ENCODE data around the gene TRMT10C. TPM values are rescaled to one million over a fixed set of nuclear protein-coding genes. Genes with fewer than 3 reads are reported as not detected.
"Not testable (repeated sequence)": the region's sequence is repeated elsewhere in the genome, so short reads cannot be mapped to it uniquely, and the experiment has no call there.

The TRMT10C gene
- total and polyA plus RNA-seq, 9 of the 15 experiments (the other 6 are each of a cell fraction or from before 2014, with no cell fraction given), result 48.6 to 106 (median 63.9) TPM

- TF ChIP-seq, protein P1, sequence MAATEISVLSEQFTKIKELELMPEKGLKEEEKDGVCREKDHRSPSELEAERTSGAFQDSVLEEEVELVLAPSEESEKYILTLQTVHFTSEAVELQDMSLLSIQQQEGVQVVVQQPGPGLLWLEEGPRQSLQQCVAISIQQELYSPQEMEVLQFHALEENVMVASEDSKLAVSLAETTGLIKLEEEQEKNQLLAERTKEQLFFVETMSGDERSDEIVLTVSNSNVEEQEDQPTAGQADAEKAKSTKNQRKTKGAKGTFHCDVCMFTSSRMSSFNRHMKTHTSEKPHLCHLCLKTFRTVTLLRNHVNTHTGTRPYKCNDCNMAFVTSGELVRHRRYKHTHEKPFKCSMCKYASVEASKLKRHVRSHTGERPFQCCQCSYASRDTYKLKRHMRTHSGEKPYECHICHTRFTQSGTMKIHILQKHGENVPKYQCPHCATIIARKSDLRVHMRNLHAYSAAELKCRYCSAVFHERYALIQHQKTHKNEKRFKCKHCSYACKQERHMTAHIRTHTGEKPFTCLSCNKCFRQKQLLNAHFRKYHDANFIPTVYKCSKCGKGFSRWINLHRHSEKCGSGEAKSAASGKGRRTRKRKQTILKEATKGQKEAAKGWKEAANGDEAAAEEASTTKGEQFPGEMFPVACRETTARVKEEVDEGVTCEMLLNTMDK (IDR thresholded peaks at IDR 0.05; ENCODE audit: borderline replicate concordance, insufficient read depth, low read depth, low read length, poor library complexity, severe bottlenecking), result no peak
- no peak for TF ChIP-seq MTA2 (IDR thresholded peaks at IDR 0.05; ENCODE audit: low read depth)
- no peak for TF ChIP-seq XRCC3 (IDR thresholded peaks at IDR 0.05)
- no peak for TF ChIP-seq HDAC1 (IDR thresholded peaks at IDR 0.05)
- TF ChIP-seq IRF9 (tag; IDR thresholded peaks at IDR 0.05), result no peak
- TF ChIP-seq RFX5 (IDR thresholded peaks at IDR 0.05; ENCODE audit: low read depth, low read length), result no peak
- no peak for TF ChIP-seq ZNF175 (CRISPR knock-in tag; IDR thresholded peaks at IDR 0.05; ENCODE audit: low read depth)
These were observed 41.1 kb downstream of the TRMT10C start (continued) for GRCh38 chr3:101602731-101603130.

- no peak overlapping the region for H3K4me3 ChIP-seq
- BruUV-seq (replicated peaks), result no TSS peak
- no peaks in the 10 kb centered on the region for H3K4me1 ChIP-seq (replicated peaks in 1 of 2; ENCODE audit: control insufficient read depth in 2 of 2, insufficient read depth in 2 of 2, low read length in 2 of 2)
- H3K9me3 ChIP-seq (replicated peaks; ENCODE audit: control insufficient read depth, insufficient read depth, low read depth, low read length), result 0 out of 2 replicates have a peak, but pooled peaks cover 2% of the 10 kb centered on the region
- no peaks in the 10 kb centered on the region for H3K79me2 ChIP-seq (ENCODE audit: control insufficient read depth, insufficient read depth, low read length)
- no peaks in the 10 kb centered on the region for H3K27me3 ChIP-seq (ENCODE audit: control insufficient read depth in 2 of 2, insufficient read depth in 2 of 2, low read length in 2 of 2)
- H2AFZ ChIP-seq (ENCODE audit: low read depth, low read length), result no peak overlapping the region
- no peak for FAIRE-seq
- no peak overlapping the region for H3K4me2 ChIP-seq (ENCODE audit: insufficient read depth, low read length)
- peaks cover 5% of the 10 kb centered on the region; the same call in 1 of the 3 replicates for H3K36me3 ChIP-seq (ENCODE audit: control insufficient read depth, insufficient read depth, low read length)
- in situ Hi-C loops (cut with MboI) (no loop called here), intact Hi-C loops (cut with micrococcal nuclease) (no loop called here)
- DNase-seq (ENCODE audit: extremely low read depth in 1 of 4, low spot score in 3 of 4), result no peak
- ChIA-PET POLR2A (interaction anchor here (0.7 kb wide), 1 partner anchor 82 kb away, joined by 3 read pairs; no protein-coding TSS in a partner anchor), CTCF (ENCODE audit: low intra/inter-chr PET ratio) (no interaction called here)
- H3K9ac ChIP-seq (ENCODE audit: insufficient read depth in 1 of 2, low read depth in 2 of 2, low read length in 2 of 2), result no peak overlapping the region
- TF ChIP-seq RBM25 (IDR thresholded peaks at IDR 0.05; ENCODE audit: low read depth, low read length, severe bottlenecking), result peak; percentile 33
- peak; percentile 90 for TF ChIP-seq ZNF354B (CRISPR knock-in tag; IDR thresholded peaks at IDR 0.05)
- TF ChIP-seq ZNF263 (CRISPR knock-in tag; IDR thresholded peaks at IDR 0.05; ENCODE audit: borderline replicate concordance), result no peak
- peak; percentile 98 for TF ChIP-seq ZNF507 (tag; conservative IDR thresholded peaks at IDR 0.05)
- ATAC-seq, result no peak
- H3K9me1 ChIP-seq (ENCODE audit: control insufficient read depth, insufficient read depth, low read length), result no peaks in the 10 kb centered on the region
- 83% methylated on average over 1 of the region's 1 CpG for WGBS (ENCODE audit: insufficient coverage, low coverage, missing lambda C conversion rate)
- no peaks in the 10 kb centered on the region for H4K20me1 ChIP-seq (replicated peaks; ENCODE audit: control insufficient read depth, insufficient read depth, low read length)
- no peak overlapping the region for H3K27ac ChIP-seq (ENCODE audit: extremely low read depth, low read depth, low read length)
These were observed 41.5 kb downstream of the TRMT10C start for GRCh38 chr3:101603184-101603583.

- DNase-seq (ENCODE audit: extremely low read depth in 1 of 4, low spot score in 3 of 4); H2AFZ ChIP-seq (ENCODE audit: low read depth, low read length); H3K4me2 ChIP-seq (ENCODE audit: insufficient read depth, low read length); H3K27ac ChIP-seq (ENCODE audit: extremely low read depth, low read depth, low read length); H3K79me2 ChIP-seq (ENCODE audit: control insufficient read depth, insufficient read depth, low read length); H3K9me3 ChIP-seq (replicated peaks; ENCODE audit: control insufficient read depth, insufficient read depth, low read depth, low read length); H3K4me1 ChIP-seq (replicated peaks in 1 of 2; ENCODE audit: control insufficient read depth in 2 of 2, insufficient read depth in 2 of 2, low read length in 2 of 2); H4K20me1 ChIP-seq (replicated peaks; ENCODE audit: control insufficient read depth, insufficient read depth, low read length); CTCF ChIA-PET (ENCODE audit: low intra/inter-chr PET ratio); FAIRE-seq; intact Hi-C loops (cut with micrococcal nuclease); in situ Hi-C loops (cut with MboI); BruUV-seq (replicated peaks); H3K9me1 ChIP-seq (ENCODE audit: control insufficient read depth, insufficient read depth, low read length); H3K9ac ChIP-seq (ENCODE audit: insufficient read depth in 1 of 2, low read depth in 2 of 2, low read length in 2 of 2); ATAC-seq; H3K27me3 ChIP-seq (ENCODE audit: control insufficient read depth in 2 of 2, insufficient read depth in 2 of 2, low read length in 2 of 2); H3K36me3 ChIP-seq (ENCODE audit: control insufficient read depth, insufficient read depth, low read length); H3K4me3 ChIP-seq: not testable (repeated sequence)
- WGBS (ENCODE audit: insufficient coverage, low coverage, missing lambda C conversion rate), result 51% methylated on average over 6 of the region's 10 CpGs
- POLR2A ChIA-PET, result interaction anchor here (0.6 kb wide), 1 partner anchor 76 kb away, joined by 4 read pairs; no protein-coding TSS in a partner anchor
These were observed 43.7 kb downstream of the TRMT10C start for GRCh38 chr3:101605398-101605797.
